ENCODE data around the gene GNPAT. TPM values are rescaled to one million over a fixed set of nuclear protein-coding genes. Genes with fewer than 3 reads are reported as not detected.

Gene GNPAT
- total RNA-seq, 4 donors from 2014 or later, result 33.9 to 41.9 (median 38.8) TPM

DNA sequence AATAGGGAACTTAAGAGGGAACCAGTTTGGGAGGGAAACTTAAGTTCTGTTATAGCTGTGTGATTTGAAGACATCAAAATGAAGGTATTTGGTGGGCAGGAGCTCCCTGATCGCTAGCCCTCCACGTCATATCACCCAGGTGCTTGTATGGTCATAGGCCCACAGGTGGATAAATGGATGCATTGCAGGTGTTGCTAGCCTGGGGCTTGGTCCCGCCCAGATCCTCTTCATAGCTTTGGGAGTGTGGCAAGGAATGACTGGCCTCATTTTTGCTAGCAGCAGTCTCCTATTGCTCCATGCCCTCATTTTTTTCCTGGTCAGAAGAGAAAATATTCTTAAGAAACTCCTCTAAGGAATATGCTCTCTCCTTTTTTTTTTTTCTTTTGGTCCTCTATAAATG lies 11.3 kb downstream of the GNPAT start:
- Histone ChIP-seq H3K27me3 (no peaks in the 10 kb centered on the region), H3K9me3 (no peaks in the 10 kb centered on the region), H3K4me3 (replicated peaks in 1 of 3) (no peak overlapping the region), H3K36me3 (peaks cover 5 to 16% of the 10 kb centered on the region in 2 donors), H3K27ac (no peak overlapping the region), H3K4me1 (no peaks in the 10 kb centered on the region)
- DNase-seq, result no peak
- WGBS, 2 donors, result 89 to 94% methylated on average over 3 of the region's 3 CpGs
- no peak for TF ChIP-seq POLR2A (IDR thresholded peaks at IDR 0.05)
- TF ChIP-seq, protein P1, sequence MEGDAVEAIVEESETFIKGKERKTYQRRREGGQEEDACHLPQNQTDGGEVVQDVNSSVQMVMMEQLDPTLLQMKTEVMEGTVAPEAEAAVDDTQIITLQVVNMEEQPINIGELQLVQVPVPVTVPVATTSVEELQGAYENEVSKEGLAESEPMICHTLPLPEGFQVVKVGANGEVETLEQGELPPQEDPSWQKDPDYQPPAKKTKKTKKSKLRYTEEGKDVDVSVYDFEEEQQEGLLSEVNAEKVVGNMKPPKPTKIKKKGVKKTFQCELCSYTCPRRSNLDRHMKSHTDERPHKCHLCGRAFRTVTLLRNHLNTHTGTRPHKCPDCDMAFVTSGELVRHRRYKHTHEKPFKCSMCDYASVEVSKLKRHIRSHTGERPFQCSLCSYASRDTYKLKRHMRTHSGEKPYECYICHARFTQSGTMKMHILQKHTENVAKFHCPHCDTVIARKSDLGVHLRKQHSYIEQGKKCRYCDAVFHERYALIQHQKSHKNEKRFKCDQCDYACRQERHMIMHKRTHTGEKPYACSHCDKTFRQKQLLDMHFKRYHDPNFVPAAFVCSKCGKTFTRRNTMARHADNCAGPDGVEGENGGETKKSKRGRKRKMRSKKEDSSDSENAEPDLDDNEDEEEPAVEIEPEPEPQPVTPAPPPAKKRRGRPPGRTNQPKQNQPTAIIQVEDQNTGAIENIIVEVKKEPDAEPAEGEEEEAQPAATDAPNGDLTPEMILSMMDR (IDR thresholded peaks at IDR 0.05), result no peak
- intact Hi-C loops (cut with DNase I), result no loop called here

DNA sequence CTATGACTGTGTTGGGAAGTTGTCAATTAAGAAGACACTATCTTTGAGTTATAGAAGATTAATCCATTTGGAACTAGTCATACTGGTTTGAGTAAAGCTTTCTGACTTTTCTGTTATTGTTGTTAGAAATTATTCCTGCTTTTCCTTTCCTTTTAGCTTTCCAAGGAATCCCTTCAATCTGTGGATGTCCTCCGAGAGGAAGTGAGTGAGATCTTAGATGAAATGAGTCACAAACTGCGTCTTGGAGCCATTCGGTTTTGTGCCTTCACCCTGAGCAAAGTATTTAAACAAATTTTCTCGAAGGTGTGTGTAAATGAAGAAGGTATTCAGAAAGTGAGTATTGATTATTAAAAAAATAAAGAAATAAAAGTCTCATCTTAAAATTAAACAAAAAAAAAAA lies 19.3 kb downstream of the GNPAT start:
- TF ChIP-seq, protein P1 (IDR thresholded peaks at IDR 0.05), result no peak
- no peak for TF ChIP-seq POLR2A (IDR thresholded peaks at IDR 0.05)
- WGBS, 2 donors, result 90 to 92% methylated on average over 4 of the region's 4 CpGs
- Histone ChIP-seq H3K4me3 (replicated peaks in 1 of 3) (no peak overlapping the region), H3K36me3 (peaks cover 38% of the 10 kb centered on the region in 2 donors), H3K27ac (no peak overlapping the region), H3K27me3 (no peaks in the 10 kb centered on the region), H3K4me1 (no peaks in the 10 kb centered on the region), H3K9me3 (no peaks in the 10 kb centered on the region)
- intact Hi-C loops (cut with DNase I), result loop anchor here (2.0 kb wide), 1 partner anchor 32 kb away; no protein-coding TSS in a partner anchor
- DNase-seq, result no peak

DNA sequence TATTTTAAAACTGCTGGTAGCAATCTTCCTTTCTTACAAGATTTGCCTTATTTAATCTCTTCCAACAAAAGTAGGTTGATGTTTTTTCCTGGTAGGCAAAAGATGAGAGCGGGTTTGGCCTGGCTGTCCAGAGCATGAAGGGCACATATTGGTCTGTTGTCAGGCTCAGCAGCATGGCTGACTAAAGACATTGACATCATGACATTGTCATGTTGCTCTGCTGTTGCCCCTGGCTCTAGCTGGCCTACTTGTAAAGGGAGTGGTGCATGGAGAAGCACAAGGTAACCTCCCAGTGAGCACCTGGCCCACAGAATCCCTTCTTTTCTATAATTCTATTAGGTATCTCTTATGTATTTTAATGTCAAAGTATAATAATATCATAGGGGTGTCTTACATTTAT lies 23.6 kb downstream of the GNPAT start:
- Histone ChIP-seq H3K4me3 (replicated peaks in 1 of 3) (no peak overlapping the region), H3K27me3 (no peaks in the 10 kb centered on the region), H3K36me3 (peaks cover 47 to 49% of the 10 kb centered on the region in 2 donors), H3K9me3 (no peaks in the 10 kb centered on the region), H3K4me1 (no peaks in the 10 kb centered on the region), H3K27ac (peak overlapping the region; percentile 10 to 68 (median 43))
- no peak for TF ChIP-seq POLR2A (IDR thresholded peaks at IDR 0.05)
- TF ChIP-seq, protein P1 (IDR thresholded peaks at IDR 0.05), result no peak
- 83 to 93% methylated on average over 1 of the region's 1 CpG for WGBS, 2 donors
- intact Hi-C loops (cut with DNase I), result no loop called here
- DNase-seq, result peak; percentile 64 to 75

- TF ChIP-seq POLR2A (IDR thresholded peaks at IDR 0.05), result no peak
- TF ChIP-seq, protein P1 (IDR thresholded peaks at IDR 0.05), result no peak
Observed at GRCh38 chr1:231265379-231265778, 24.4 kb downstream of the GNPAT start.

DNA sequence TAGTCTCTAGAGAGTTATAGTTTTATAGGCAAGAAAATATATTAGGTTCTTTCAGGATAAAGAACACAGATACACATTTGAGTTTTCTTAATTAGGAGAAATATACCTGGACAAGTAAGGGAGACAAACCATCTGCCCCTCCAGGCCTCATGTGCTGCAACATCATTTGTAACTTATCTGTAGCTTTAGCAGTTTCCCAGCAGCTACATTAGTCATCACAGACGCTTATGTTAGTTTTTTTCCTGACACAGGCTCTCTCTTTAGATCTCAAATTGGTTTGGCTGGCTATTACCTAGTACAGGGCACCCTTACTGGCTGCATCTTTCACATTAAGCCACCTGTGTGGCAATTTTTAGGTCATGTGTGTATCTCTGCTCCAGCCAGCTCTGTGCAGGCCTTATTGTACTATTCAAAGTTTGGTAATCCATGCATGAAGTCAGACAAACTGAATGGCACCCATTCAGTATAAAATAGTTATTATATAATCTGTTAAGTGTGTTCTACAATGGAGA lies 25.9 kb downstream of the GNPAT start:
- H3K4me3 ChIP-seq (replicated peaks in 1 of 3), result no peak overlapping the region
- no peaks in the 10 kb centered on the region for H3K4me1 ChIP-seq
- peaks cover 29 to 41% of the 10 kb centered on the region in 2 donors for H3K36me3 ChIP-seq
- intact Hi-C loops (cut with DNase I), result no loop called here
- no peak for DNase-seq
- 55 to 62% methylated on average over 1 of the region's 1 CpG for WGBS, 2 donors
- no peak overlapping the region for H3K27ac ChIP-seq
- H3K27me3 ChIP-seq, result no peaks in the 10 kb centered on the region
- TF ChIP-seq, protein P1 (IDR thresholded peaks at IDR 0.05), result no peak
- H3K9me3 ChIP-seq, result no peaks in the 10 kb centered on the region

More at GRCh38 chr1:231265379-231265778, 24.4 kb downstream of the GNPAT start:
- Histone ChIP-seq H3K9me3 (no peaks in the 10 kb centered on the region), H3K36me3 (peaks cover 39 to 44% of the 10 kb centered on the region in 2 donors), H3K4me1 (no peaks in the 10 kb centered on the region), H3K27me3 (no peaks in the 10 kb centered on the region), H3K4me3 (replicated peaks in 1 of 3) (no peak overlapping the region), H3K27ac (peak overlapping the region in 2 of 3 donors; percentile 11 to 37)
- DNase-seq, result no peak
- WGBS, 2 donors, result 87 to 88% methylated on average over 3 of the region's 3 CpGs
- intact Hi-C loops (cut with DNase I), result no loop called here
